Activated naive CD4-positive, alpha-beta T cell treated with anti-CD3 and anti-CD28 coated beads, Interleukin-2, amount 50 U/mL, for 24 hours (primary cell): ENCODE measurements around the gene BDP1.
"Not testable (repeated sequence)": the region's sequence is repeated elsewhere in the genome, so short reads cannot be mapped to it uniquely, and the experiment has no call there.

Experiments
- H3K27ac Mint-ChIP-seq: one replicate; pipeline ENCODE4 v1.8.0; 2021; ENCODE audit warnings: mild to moderate bottlenecking, mixed read lengths
- H3K27me3 Mint-ChIP-seq: one replicate; pipeline ENCODE4 v1.8.0; 2021; ENCODE audit warnings: mixed read lengths
- H3K36me3 Mint-ChIP-seq: one replicate; pipeline ENCODE4 v1.8.0; 2021; ENCODE audit warnings: mixed read lengths
- H3K4me1 Mint-ChIP-seq: one replicate; pipeline ENCODE4 v1.8.0; 2021; ENCODE audit warnings: mixed read lengths
- H3K4me3 Mint-ChIP-seq: one replicate; pipeline ENCODE4 v1.8.0; 2021; ENCODE audit warnings: mild to moderate bottlenecking, mixed read lengths
- H3K9me3 Mint-ChIP-seq: one replicate; pipeline ENCODE4 v1.8.0; 2021; ENCODE audit warnings: mixed read lengths

The BDP1 gene

GRCh38 chr5:71576241-71576640 is 120.8 kb downstream of the BDP1 start:
- Mint-ChIP-seq H3K27ac (no peak overlapping the region), H3K27me3 (no peaks in the 10 kb centered on the region), H3K4me1 (no peaks in the 10 kb centered on the region), H3K4me3 (no peak overlapping the region), H3K36me3 (peaks cover 20% of the 10 kb centered on the region), H3K9me3 (no peaks in the 10 kb centered on the region)

- not testable (repeated sequence) for H3K4me3 Mint-ChIP-seq, H3K9me3 Mint-ChIP-seq, H3K27ac Mint-ChIP-seq, H3K4me1 Mint-ChIP-seq, H3K27me3 Mint-ChIP-seq
- peaks cover 20% of the 10 kb centered on the region for H3K36me3 Mint-ChIP-seq
Measured at GRCh38 chr5:71577839-71578238, 122.4 kb downstream of the BDP1 start.

GRCh38 chr5:71582945-71583584 is 127.6 kb downstream of the BDP1 start:
- Mint-ChIP-seq H3K27me3 (no peaks in the 10 kb centered on the region), H3K4me3 (no peak overlapping the region), H3K9me3 (no peaks in the 10 kb centered on the region), H3K27ac (no peak overlapping the region), H3K36me3 (peaks cover 5% of the 10 kb centered on the region), H3K4me1 (peaks cover 4% of the 10 kb centered on the region)

- Mint-ChIP-seq H3K27ac (peak overlapping the region; percentile 98), H3K27me3 (no peaks in the 10 kb centered on the region), H3K36me3 (peaks cover 2% of the 10 kb centered on the region), H3K4me1 (peaks cover 35% of the 10 kb centered on the region), H3K9me3 (no peaks in the 10 kb centered on the region), H3K4me3 (peak overlapping the region; percentile 93)
Measured at GRCh38 chr5:71586052-71586940, 130.8 kb downstream of the BDP1 start.

GRCh38 chr5:71586941-71587765 is 131.7 kb downstream of the BDP1 start, which contains the start of gene MCCC2:
Gene MCCC2 (plus strand): TSS chr5:71587340. CDS start chr5:71587426, 86 bp downstream.
- H3K27me3 Mint-ChIP-seq, result no peaks in the 10 kb centered on the region
- peak within 1 kb of the TSS; percentile 98 for H3K27ac Mint-ChIP-seq
- no peaks in the 10 kb centered on the region for H3K9me3 Mint-ChIP-seq
- H3K4me1 Mint-ChIP-seq, result peaks cover 35% of the 10 kb centered on the region
- H3K36me3 Mint-ChIP-seq, result peaks cover 2% of the 10 kb centered on the region
- peak within 1 kb of the TSS; percentile 93 for H3K4me3 Mint-ChIP-seq

GRCh38 chr5:71587766-71588532 is 132.5 kb downstream of the BDP1 start:
- H3K9me3 Mint-ChIP-seq, result no peaks in the 10 kb centered on the region
- peak overlapping the region; percentile 93 for H3K4me3 Mint-ChIP-seq
- peak overlapping the region; percentile 98 for H3K27ac Mint-ChIP-seq
- no peaks in the 10 kb centered on the region for H3K27me3 Mint-ChIP-seq
- peaks cover 4% of the 10 kb centered on the region for H3K36me3 Mint-ChIP-seq
- peaks cover 40% of the 10 kb centered on the region for H3K4me1 Mint-ChIP-seq

GRCh38 chr5:71588533-71588885 is 133.1 kb downstream of the BDP1 start:
- peaks cover 4% of the 10 kb centered on the region for H3K36me3 Mint-ChIP-seq
- no peaks in the 10 kb centered on the region for H3K27me3 Mint-ChIP-seq
- no peaks in the 10 kb centered on the region for H3K9me3 Mint-ChIP-seq
- peak overlapping the region; percentile 2 for H3K27ac Mint-ChIP-seq
- H3K4me3 Mint-ChIP-seq, result peak overlapping the region; percentile 93
- H3K4me1 Mint-ChIP-seq, result peaks cover 40% of the 10 kb centered on the region

GRCh38 chr5:71589903-71590302 is 134.5 kb downstream of the BDP1 start:
- Mint-ChIP-seq H3K9me3 (no peaks in the 10 kb centered on the region), H3K27me3 (no peaks in the 10 kb centered on the region), H3K27ac (no peak overlapping the region), H3K36me3 (peaks cover 4% of the 10 kb centered on the region), H3K4me1 (peaks cover 40% of the 10 kb centered on the region), H3K4me3 (peak overlapping the region; percentile 64)

- Mint-ChIP-seq H3K36me3 (peaks cover 8% of the 10 kb centered on the region), H3K9me3 (no peaks in the 10 kb centered on the region), H3K4me3 (peak overlapping the region; percentile 42), H3K27me3 (no peaks in the 10 kb centered on the region), H3K27ac (no peak overlapping the region), H3K4me1 (peaks cover 40% of the 10 kb centered on the region)
Measured at GRCh38 chr5:71591100-71591499, 135.6 kb downstream of the BDP1 start.

- no peaks in the 10 kb centered on the region for H3K27me3 Mint-ChIP-seq
- no peak overlapping the region for H3K27ac Mint-ChIP-seq
- no peak overlapping the region for H3K4me3 Mint-ChIP-seq
- H3K9me3 Mint-ChIP-seq, result no peaks in the 10 kb centered on the region
- peaks cover 22% of the 10 kb centered on the region for H3K4me1 Mint-ChIP-seq
- H3K36me3 Mint-ChIP-seq, result peaks cover 23% of the 10 kb centered on the region
Measured at GRCh38 chr5:71596169-71596568, 140.7 kb downstream of the BDP1 start.

- Mint-ChIP-seq H3K4me3 (no peak overlapping the region), H3K9me3 (no peaks in the 10 kb centered on the region), H3K27ac (peak overlapping the region; percentile 90), H3K4me1 (peaks cover 30% of the 10 kb centered on the region), H3K27me3 (no peaks in the 10 kb centered on the region), H3K36me3 (peaks cover 24% of the 10 kb centered on the region)
Measured at GRCh38 chr5:71597001-71597400, 141.6 kb downstream of the BDP1 start.

- H3K27ac Mint-ChIP-seq, result peak overlapping the region; percentile 77
- peaks cover 34% of the 10 kb centered on the region for H3K36me3 Mint-ChIP-seq
- peak overlapping the region; percentile 64 for H3K4me3 Mint-ChIP-seq
- no peaks in the 10 kb centered on the region for H3K9me3 Mint-ChIP-seq
- H3K27me3 Mint-ChIP-seq, result no peaks in the 10 kb centered on the region
- H3K4me1 Mint-ChIP-seq, result peaks cover 36% of the 10 kb centered on the region
Measured at GRCh38 chr5:71600783-71601182, 145.3 kb downstream of the BDP1 start.

GRCh38 chr5:71601222-71602026 is 146.0 kb downstream of the BDP1 start:
- Mint-ChIP-seq H3K27me3 (no peaks in the 10 kb centered on the region), H3K4me3 (peak overlapping the region; percentile 64), H3K27ac (peak overlapping the region; percentile 77), H3K9me3 (no peaks in the 10 kb centered on the region), H3K36me3 (peaks cover 28% of the 10 kb centered on the region), H3K4me1 (peaks cover 36% of the 10 kb centered on the region)

- not testable (repeated sequence) for H3K27me3 Mint-ChIP-seq, H3K4me1 Mint-ChIP-seq, H3K4me3 Mint-ChIP-seq, H3K9me3 Mint-ChIP-seq, H3K27ac Mint-ChIP-seq
- H3K36me3 Mint-ChIP-seq, result peaks cover 17% of the 10 kb centered on the region
Measured at GRCh38 chr5:71609916-71610315, 154.5 kb downstream of the BDP1 start.
